A549 treated with AZD9567 at 1 μM for 4 hours (cell line): ENCODE data around the gene EPB41L5. TPM values are rescaled to one million over a fixed set of nuclear protein-coding genes. Genes with fewer than 3 reads are reported as not detected.

ENCODE experiments used
- total RNA-seq: library from RNA; stranded (reverse); fragments of 200-300 nt; extraction: Qiagen RNA extraction; gene quantifications from 5 replicates; pipeline ENCODE4 v1.2.3, GENCODE V29; 2022; ENCODE audit not compliant: insufficient read depth

The EPB41L5 gene
- 4.1 to 7.4 TPM (median 5.3 TPM) in 5 replicates for total RNA-seq

DNA sequence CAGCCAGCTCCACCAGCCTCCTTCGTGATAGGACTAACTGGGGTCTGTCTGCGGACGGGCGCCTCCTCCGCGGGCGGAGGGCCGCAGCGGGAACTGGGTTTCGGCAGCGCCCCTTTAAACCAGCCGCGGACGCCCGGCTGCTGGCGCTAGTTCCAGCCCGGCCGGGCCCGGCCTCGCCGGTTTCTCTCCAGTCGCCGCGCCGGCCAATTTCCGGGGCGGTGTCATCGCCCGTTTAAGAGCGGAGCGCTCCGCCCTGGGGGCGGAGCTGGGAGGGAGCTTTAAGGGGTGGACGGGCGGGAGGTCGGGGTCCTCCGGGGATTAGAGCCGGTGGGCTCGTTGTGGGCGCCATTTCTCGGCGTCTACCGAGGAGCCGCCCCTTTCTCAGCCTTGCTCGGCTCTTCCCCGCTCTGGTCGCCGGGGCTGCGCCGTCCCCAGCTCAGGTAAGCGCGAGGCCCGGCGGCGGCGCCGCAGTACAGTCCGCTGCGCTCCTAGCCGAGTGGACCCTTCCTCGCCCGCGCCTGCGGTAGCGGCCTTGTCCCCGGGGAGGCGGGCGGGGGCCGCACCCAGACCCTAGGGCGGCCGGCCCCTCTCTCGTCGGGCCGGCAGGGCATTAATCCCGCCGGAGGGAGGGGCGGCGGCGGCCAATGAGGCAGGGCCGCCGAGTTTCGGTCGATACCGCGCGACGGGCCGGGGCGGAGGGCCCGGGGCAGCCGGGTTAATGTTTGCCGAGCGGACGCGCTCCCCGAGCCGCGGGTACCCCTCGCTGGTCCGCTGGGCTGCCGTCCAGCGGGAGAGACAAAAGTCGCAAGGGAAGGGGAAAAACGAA is at the start of gene EPB41L5:
Gene EPB41L5, plus strand, starts transcription at position 307 of the 826 bp plus-strand sequence. CDS start 6,008 bp downstream, outside the sequence.

GRCh38 chr2:120223034-120223912 is 210.4 kb downstream of the EPB41L5 start, which contains the start of gene TMEM185B:
Gene TMEM185B (minus strand): TSS chr2:120223400. CDS start chr2:120222976, 424 bp downstream.

Other genes with a start within 250 kb of the EPB41L5 start
- 43.5 to 48.5 TPM (median 45.4 TPM) in 5 replicates for gene TMEM185B, start 210.3 kb downstream of the EPB41L5 start, total RNA-seq
- 56.3 to 82.9 TPM (median 57.7 TPM) in 5 replicates for gene RALB, start 239.8 kb downstream of the EPB41L5 start, total RNA-seq